ENCODE data around the gene CIRBP. TPM values are rescaled to one million over a fixed set of nuclear protein-coding genes. Genes with fewer than 3 reads are reported as not detected.

CIRBP gene
- total RNA-seq, result 748 TPM

DNA sequence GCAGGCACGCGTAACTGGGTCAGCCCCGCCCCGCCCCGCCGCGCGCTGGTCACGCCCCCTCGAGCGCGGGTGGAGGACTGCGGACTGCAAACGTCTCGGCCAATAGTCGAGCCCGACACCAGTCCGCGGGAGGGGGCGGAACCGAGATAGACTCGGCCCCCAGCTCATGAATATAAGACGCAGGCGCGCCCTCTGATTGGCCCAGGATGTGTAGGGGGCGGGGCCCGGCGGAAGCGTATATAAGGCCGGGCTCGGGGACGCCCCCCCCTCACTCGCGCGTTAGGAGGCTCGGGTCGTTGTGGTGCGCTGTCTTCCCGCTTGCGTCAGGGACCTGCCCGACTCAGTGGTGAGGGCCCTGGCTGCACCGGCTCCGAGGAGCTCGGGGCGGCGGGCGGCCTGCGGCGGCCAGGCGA is at the start of gene CIRBP:
CIRBP (plus strand) TSS at position 268 of the 413 bp plus-strand sequence. CDS start 1,602 bp downstream, outside the sequence.

DNA sequence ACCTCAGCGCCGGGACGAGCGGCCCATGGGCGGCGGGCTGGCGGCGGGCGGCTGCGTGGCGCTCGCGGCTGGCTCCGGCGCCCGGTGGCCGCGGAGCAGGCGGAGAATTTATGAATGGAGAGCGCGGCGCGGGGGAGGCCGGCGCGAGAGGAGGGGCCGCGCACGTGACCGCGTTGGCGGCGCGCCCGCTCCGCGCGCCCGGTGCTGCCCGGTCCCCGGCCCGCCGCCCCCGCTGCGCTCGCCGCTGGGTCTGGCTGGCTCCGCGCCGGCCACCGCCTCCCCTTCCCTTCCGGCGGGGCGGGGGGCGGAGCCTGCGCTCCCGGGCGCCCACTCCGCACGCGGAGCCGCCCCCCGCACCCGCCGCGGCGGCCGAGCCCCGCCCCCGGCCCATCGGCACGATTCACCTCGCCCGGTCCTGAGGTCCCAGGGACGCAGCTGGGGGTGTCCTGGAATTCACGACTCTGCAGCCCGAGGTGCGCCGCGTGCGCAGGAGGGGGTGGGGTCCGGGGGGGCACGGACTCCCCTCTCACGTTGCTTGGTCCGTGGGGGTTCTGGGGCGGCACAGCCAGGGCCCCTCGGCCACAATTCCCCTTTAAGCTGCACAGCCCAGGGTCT is 31.3 kb upstream of the CIRBP start, which contains the start of gene CBARP:
CBARP (minus strand) TSS at position 252 of the 615 bp plus-strand sequence. CDS start 1,905 bp downstream, outside the sequence.

DNA sequence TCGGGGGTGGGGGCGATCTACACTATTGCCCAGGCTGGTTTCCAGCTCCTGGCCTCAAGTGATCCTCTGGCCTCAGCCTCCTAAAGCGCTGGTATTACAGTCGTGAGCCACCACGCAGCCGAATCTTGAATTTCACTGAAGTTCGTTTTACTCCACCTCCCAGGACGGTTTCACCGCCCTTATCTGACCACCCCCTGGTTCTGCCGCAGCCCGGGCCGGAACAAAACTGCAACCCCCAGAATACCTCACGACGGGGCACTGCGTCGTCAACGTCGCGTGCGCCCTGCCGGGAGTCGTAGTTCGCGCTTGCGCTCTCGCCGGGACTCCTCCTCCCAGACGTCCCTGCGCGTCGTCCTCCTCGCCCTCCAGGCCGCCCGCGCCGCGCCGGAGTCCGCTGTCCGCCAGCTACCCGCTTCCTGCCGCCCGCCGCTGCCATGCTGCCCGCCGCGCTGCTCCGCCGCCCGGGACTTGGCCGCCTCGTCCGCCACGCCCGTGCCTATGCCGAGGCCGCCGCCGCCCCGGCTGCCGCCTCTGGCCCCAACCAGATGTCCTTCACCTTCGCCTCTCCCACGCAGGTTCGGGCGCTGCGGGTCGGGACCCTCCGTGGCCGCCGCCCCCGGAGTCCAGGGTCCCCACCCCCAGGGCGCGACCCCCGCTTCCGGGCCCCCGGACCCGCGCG is 27.6 kb upstream of the CIRBP start, which contains the start of gene ATP5F1D:
ATP5F1D (plus strand) TSS at position 335 of the 679 bp plus-strand sequence; CDS start at position 435, 100 bp downstream.

GRCh38 chr19:1248139-1248785 is 20.9 kb upstream of the CIRBP start, which contains the start of gene MIDN:
MIDN (plus strand) TSS chr19:1248583; CDS start chr19:1250297, 1,714 bp downstream.

DNA sequence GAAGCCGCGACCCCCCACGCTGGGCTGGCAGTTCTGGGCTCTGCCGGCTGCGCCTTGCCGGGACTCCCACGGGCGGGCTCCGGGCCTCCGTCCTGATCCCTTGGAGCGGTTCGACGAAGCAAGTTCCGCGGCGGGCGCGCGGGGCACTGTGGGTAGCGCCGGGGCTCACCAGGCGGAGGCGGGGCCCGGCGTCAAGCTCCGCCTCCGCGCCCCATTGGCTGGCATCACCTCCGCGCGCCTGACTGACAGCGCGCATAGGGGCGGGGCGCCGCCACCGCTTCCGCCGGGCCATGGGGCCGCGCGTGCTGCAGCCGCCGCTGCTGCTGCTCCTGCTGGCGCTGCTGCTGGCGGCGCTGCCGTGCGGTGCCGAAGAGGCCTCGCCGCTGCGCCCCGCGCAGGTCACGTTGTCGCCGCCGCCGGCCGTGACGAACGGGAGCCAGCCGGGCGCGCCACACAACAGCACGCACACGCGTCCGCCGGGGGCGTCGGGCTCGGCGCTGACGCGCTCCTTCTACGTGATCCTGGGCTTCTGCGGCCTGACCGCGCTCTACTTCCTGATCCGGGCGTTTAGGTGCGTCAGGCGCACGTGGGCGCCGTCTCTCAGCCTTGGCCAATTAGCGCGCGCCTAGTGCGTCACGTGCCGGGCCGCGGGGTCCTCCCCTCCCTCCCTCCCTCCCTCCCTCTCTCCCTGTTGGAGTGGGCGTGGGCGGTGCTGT is 6.3 kb downstream of the CIRBP start, which contains the start of gene FAM174C:
FAM174C (plus strand) TSS at position 271 of the 716 bp plus-strand sequence; CDS start at position 291, 20 bp downstream.

DNA sequence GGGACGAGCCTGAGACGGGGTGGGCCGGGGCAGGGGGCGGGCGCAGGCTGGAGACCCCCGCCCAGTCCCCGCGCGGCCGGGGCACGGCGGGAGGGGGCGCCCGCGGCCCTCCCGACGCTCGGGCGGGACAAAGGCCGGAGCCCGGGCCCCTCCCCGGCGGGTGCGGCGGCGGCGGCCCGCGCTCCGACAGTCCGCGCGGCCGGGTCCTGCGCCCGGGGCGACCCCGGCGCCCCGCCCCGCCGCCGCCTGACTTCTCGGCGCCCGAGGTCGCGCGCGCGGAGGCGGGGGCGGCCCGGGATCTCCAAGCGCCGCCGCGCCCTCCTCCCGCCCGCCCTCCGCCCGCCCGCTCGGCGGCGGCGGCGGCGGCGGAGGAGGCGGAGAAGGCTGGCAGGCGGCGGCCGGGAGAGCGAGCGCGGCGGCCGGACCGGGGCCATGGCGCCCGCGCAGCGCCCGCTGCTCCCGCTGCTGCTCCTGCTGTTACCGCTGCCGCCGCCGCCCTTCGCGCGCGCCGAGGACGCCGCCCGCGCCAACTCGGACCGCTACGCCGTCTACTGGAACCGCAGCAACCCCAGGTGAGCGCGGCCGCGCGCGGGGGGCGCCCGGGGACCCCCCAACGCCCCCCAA is 16.7 kb downstream of the CIRBP start, which contains the start of gene EFNA2:
EFNA2 (plus strand) TSS at position 137 of the 624 bp plus-strand sequence; CDS start at position 433, 296 bp downstream.

Other genes with a start within 250 kb of the CIRBP start
- 96.6 TPM for gene TMEM259, start 248.2 kb upstream of the CIRBP start, total RNA-seq
- gene RNU6-2, start 247.8 kb upstream of the CIRBP start, total RNA-seq, result not detected
- gene CNN2, start 242.7 kb upstream of the CIRBP start, total RNA-seq, result 194 TPM
- gene ABCA7, start 229.2 kb upstream of the CIRBP start, total RNA-seq, result 16.5 TPM
- 24.3 TPM for gene ARHGAP45, start 202.2 kb upstream of the CIRBP start, total RNA-seq
- 110 TPM for gene POLR2E, start 174.0 kb upstream of the CIRBP start, total RNA-seq
- 175 TPM for gene GPX4, start 165.3 kb upstream of the CIRBP start, total RNA-seq
- 26.6 TPM for gene SBNO2, start 95.1 kb upstream of the CIRBP start, total RNA-seq
- 78.9 TPM for gene STK11, start 63.6 kb upstream of the CIRBP start, total RNA-seq
- gene CBARP, start 31.3 kb upstream of the CIRBP start, total RNA-seq, result 2.3 TPM
- gene ATP5F1D, start 27.6 kb upstream of the CIRBP start, total RNA-seq, result 73.6 TPM
- gene MIDN, start 20.7 kb upstream of the CIRBP start, total RNA-seq, result 40.8 TPM
- 16.6 TPM for gene FAM174C, start 6.2 kb downstream of the CIRBP start, total RNA-seq
- 2.9 TPM for gene EFNA2, start 16.5 kb downstream of the CIRBP start, total RNA-seq
- gene NDUFS7, start 114.6 kb downstream of the CIRBP start, total RNA-seq, result 83.7 TPM
- gene GAMT, start 132.2 kb downstream of the CIRBP start, total RNA-seq, result 63.8 TPM
- gene DAZAP1, start 138.3 kb downstream of the CIRBP start, total RNA-seq, result 59.6 TPM
- gene RPS15, start 169.1 kb downstream of the CIRBP start, total RNA-seq, result 697 TPM
- 1.7 TPM for gene APC2, start 180.8 kb downstream of the CIRBP start, total RNA-seq
- gene C19orf25, start 209.9 kb downstream of the CIRBP start, total RNA-seq, result 37.7 TPM
- 9.4 TPM for gene PCSK4, start 221.0 kb downstream of the CIRBP start, total RNA-seq
- gene REEP6, start 221.8 kb downstream of the CIRBP start, total RNA-seq, result 4.0 TPM
- 2.7 TPM for gene ADAMTSL5, start 243.7 kb downstream of the CIRBP start, total RNA-seq